ENCODE measurements around the gene SELENON.

GRCh38 chr1:25757846-25758185 is 42.2 kb upstream of the SELENON start:
- TF ChIP-seq ATF3 (CRISPR knock-in tag; IDR thresholded peaks at IDR 0.05) (no peak), CTCF (CRISPR knock-in tag; IDR thresholded peaks at IDR 0.05) (no peak), KLF11 (CRISPR knock-in tag; IDR thresholded peaks at IDR 0.05) (no peak), KDM5A (IDR thresholded peaks at IDR 0.05; ENCODE audit: borderline replicate concordance, low read length) (no peak), ATF5 (CRISPR knock-in tag; IDR thresholded peaks at IDR 0.05; ENCODE audit: low read depth) (no peak), CEBPB (IDR thresholded peaks at IDR 0.05; ENCODE audit: borderline replicate concordance, low read depth, low read length) (no peak)
- TF ChIP-seq, protein P1, sequence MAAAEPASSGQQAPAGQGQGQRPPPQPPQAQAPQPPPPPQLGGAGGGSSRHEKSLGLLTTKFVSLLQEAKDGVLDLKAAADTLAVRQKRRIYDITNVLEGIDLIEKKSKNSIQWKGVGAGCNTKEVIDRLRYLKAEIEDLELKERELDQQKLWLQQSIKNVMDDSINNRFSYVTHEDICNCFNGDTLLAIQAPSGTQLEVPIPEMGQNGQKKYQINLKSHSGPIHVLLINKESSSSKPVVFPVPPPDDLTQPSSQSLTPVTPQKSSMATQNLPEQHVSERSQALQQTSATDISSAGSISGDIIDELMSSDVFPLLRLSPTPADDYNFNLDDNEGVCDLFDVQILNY (CRISPR knock-in tag; conservative IDR thresholded peaks at IDR 0.05), result no peak
- TF ChIP-seq, protein P2, sequence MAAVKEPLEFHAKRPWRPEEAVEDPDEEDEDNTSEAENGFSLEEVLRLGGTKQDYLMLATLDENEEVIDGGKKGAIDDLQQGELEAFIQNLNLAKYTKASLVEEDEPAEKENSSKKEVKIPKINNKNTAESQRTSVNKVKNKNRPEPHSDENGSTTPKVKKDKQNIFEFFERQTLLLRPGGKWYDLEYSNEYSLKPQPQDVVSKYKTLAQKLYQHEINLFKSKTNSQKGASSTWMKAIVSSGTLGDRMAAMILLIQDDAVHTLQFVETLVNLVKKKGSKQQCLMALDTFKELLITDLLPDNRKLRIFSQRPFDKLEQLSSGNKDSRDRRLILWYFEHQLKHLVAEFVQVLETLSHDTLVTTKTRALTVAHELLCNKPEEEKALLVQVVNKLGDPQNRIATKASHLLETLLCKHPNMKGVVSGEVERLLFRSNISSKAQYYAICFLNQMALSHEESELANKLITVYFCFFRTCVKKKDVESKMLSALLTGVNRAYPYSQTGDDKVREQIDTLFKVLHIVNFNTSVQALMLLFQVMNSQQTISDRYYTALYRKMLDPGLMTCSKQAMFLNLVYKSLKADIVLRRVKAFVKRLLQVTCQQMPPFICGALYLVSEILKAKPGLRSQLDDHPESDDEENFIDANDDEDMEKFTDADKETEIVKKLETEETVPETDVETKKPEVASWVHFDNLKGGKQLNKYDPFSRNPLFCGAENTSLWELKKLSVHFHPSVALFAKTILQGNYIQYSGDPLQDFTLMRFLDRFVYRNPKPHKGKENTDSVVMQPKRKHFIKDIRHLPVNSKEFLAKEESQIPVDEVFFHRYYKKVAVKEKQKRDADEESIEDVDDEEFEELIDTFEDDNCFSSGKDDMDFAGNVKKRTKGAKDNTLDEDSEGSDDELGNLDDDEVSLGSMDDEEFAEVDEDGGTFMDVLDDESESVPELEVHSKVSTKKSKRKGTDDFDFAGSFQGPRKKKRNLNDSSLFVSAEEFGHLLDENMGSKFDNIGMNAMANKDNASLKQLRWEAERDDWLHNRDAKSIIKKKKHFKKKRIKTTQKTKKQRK (IDR thresholded peaks at IDR 0.05; ENCODE audit: low read length), result no peak
